Kidney epithelial cell (primary cell): Measurements from ENCODE around the gene CTNNA3. TPM values are rescaled to one million over a fixed set of nuclear protein-coding genes. Genes with fewer than 3 reads are reported as not detected.

Source experiments
- DNase-seq: peaks from one replicate; pipeline ENCODE4 v3.0.0-alpha.2; 2010; ENCODE audit warnings: low read depth
- H3K27me3 ChIP-seq: 2 replicates; pipeline ENCODE4 v1.6.0; 2011; ENCODE audit warnings: low read length; ENCODE audit not compliant: control insufficient read depth, insufficient read depth
- H3K36me3 ChIP-seq: 2 replicates; pipeline ENCODE4 v1.5.1; 2011; ENCODE audit warnings: low read length; ENCODE audit not compliant: control insufficient read depth, insufficient read depth
- H3K4me3 ChIP-seq: 2 replicates; pipeline ENCODE4 v1.5.1; 2011; ENCODE audit warnings: low read depth, mild to moderate bottlenecking, control low read depth, low read length
- CTCF ChIP-seq: IDR thresholded peaks from 2 replicates; pipeline ENCODE4 v1.5.1; 2011; ENCODE audit warnings: mild to moderate bottlenecking, moderate library complexity, low read length, control low read depth, inconsistent platforms; ENCODE audit not compliant: insufficient read depth, poor library complexity, severe bottlenecking
- total RNA-seq: library from RNA; depleted of rRNA; stranded (reverse); fragments of >200 nt; gene quantifications from 2 replicates; pipeline ENCODE4 v1.2.3, GENCODE V29; 2015

The CTNNA3 gene
- total RNA-seq, 1 donor from 2014 or later: 0.79 TPM

DNA sequence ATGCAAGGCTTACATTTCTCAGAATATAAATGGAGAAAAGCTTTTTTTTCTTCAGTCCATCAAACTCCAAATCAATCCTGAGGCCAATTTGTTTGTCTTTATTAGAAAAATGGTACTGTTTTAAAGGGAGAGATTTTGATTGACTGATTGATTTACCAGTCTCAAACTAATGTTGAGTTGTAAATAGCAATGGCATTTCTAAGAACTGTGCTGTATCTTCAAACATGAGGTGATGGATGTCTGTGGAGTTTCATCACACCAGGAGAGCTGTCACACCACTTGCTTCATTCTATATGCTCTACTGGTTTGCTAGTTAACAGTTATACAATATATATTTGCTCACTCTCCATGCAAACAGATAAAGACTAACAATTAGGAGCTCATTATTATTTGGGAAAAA lies 809.1 kb downstream of the CTNNA3 start:
- no peak for DNase-seq
- TF ChIP-seq CTCF: no peak
- no peak overlapping the region for H3K4me3 ChIP-seq

DNA sequence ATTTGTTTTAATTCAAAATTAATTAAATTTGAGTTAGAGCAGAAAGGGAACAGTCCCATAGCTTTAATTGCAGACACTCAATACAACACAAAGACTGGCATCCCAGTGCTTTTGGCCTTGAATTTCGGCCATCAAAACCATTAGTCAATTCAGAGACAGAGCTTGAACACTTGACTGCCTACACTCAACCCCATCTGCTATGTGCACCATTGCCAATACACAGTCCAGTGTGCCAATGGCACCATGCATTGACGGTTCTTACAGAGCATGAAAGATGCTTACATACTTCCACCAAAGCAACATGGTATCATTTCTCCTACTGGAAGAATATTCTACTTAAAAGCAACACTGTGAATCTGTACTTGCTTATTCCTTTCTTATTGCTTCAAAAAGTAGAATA lies 813.7 kb downstream of the CTNNA3 start:
- no peak for DNase-seq

More for the DNA sequence above, 809.1 kb downstream of the CTNNA3 start:
- Histone ChIP-seq H3K27me3 (no peaks in the 10 kb centered on the region), H3K36me3 (no peaks in the 10 kb centered on the region)

GRCh38 chr10:66881814-66882213 lies 814.2 kb downstream of the CTNNA3 start:
- no peak for DNase-seq
- TF ChIP-seq CTCF: no peak
- H3K36me3 ChIP-seq: no peaks in the 10 kb centered on the region
- no peak overlapping the region for H3K4me3 ChIP-seq
- no peaks in the 10 kb centered on the region for H3K27me3 ChIP-seq

More for the DNA sequence above, 813.7 kb downstream of the CTNNA3 start:
- Histone ChIP-seq H3K27me3 (no peaks in the 10 kb centered on the region), H3K36me3 (no peaks in the 10 kb centered on the region), H3K4me3 (no peak overlapping the region)
- TF ChIP-seq CTCF: no peak

GRCh38 chr10:66880826-66881225 lies 815.2 kb downstream of the CTNNA3 start:
- no peak for TF ChIP-seq CTCF
- Histone ChIP-seq H3K4me3 (no peak overlapping the region), H3K36me3 (no peaks in the 10 kb centered on the region), H3K27me3 (no peaks in the 10 kb centered on the region)
- no peak for DNase-seq

- no peak for TF ChIP-seq CTCF
- Histone ChIP-seq H3K36me3 (no peaks in the 10 kb centered on the region), H3K4me3 (no peak overlapping the region), H3K27me3 (no peaks in the 10 kb centered on the region)
- no peak for DNase-seq
Observed at GRCh38 chr10:66880292-66880691, 815.7 kb downstream of the CTNNA3 start.

- DNase-seq: no peak
- H3K27me3 ChIP-seq: no peaks in the 10 kb centered on the region
- H3K36me3 ChIP-seq: no peaks in the 10 kb centered on the region
- no peak for TF ChIP-seq CTCF
- H3K4me3 ChIP-seq: no peak overlapping the region
Observed at GRCh38 chr10:66877361-66877760, 818.6 kb downstream of the CTNNA3 start.
